PFSK-1 (cell line): ENCODE data around the gene ANKRD40.

Experiments used
- FOXP2 ChIP-seq: optimal IDR thresholded peaks from 2 replicates; pipeline ENCODE3; 2011; ENCODE audit warnings: borderline replicate concordance, control low read depth, inconsistent platforms; ENCODE audit not compliant: insufficient read depth; ENCODE audit errors: extremely low read length, extremely low read depth
- POLR2AphosphoS5 ChIP-seq: IDR thresholded peaks from 2 replicates; pipeline ENCODE4 v1.6.1; 2012; ENCODE audit warnings: low read depth, mild to moderate bottlenecking, control low read depth, low read length, moderate library complexity
- REST ChIP-seq, 2 experiments: IDR thresholded peaks; 2 replicates each; pipeline versions ENCODE4 v1.6.1 to v1.8.0; 2011 to 2012; ENCODE audit warnings: low read depth in 2 of 2, low read length in 2 of 2, control low read depth in 1 of 2, inconsistent platforms in 1 of 2, mild to moderate bottlenecking in 1 of 2, moderate library complexity in 1 of 2; ENCODE audit not compliant: insufficient read depth in 1 of 2
- SIN3A ChIP-seq: IDR thresholded peaks from 2 replicates; pipeline ENCODE4 v1.6.1; 2012; ENCODE audit warnings: mild to moderate bottlenecking, low read length, moderate library complexity, borderline replicate concordance; ENCODE audit not compliant: insufficient read depth
- TAF1 ChIP-seq: IDR thresholded peaks from 2 replicates; pipeline ENCODE4 v1.6.1; 2012; ENCODE audit warnings: low read length, control low read depth, borderline replicate concordance; ENCODE audit not compliant: insufficient read depth

The ANKRD40 gene

GRCh38 chr17:50665838-50666237 is 41.9 kb downstream of the ANKRD40 start:
- TF ChIP-seq SIN3A, result no peak
- no peak for TF ChIP-seq REST (IDR thresholded peaks at IDR 0.05; ENCODE audit: insufficient read depth in 1 of 2, low read depth in 2 of 2, low read length in 2 of 2)
- TF ChIP-seq FOXP2, result no peak
- TF ChIP-seq TAF1, result no peak
- TF ChIP-seq POLR2AphosphoS5, result no peak

DNA sequence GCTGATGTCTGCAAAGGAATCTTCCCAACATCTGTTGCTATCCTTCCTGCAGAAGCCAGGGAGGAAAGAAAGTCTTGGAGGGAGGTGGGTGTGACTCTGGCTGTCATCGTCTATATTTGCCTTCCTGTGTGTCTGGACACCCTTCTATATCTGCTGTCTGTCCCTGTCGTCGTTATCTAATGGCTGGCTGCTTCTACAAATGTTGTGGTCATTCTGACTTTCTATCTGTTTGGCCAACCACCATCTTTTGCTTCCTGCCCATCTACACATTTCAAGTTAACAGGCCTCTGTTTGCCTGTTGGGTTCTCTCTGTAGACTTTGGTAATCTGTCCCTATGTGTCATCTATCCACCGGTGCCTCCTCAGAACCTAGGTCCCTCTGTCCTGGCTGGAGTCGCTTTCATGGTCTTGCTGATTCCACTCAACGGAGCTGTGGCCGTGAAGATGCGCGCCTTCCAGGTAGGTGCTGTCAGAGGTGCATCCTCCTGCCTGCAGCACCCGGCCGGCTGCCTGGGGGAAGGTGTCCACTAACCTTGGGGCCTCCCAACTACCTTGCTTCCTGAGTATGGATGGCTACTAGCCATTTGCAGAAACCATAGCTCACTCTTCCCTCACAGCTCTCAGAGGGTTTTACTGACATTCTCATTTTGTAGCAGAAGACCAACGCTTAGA is 42.8 kb downstream of the ANKRD40 start:
- TF ChIP-seq FOXP2, result no peak
- TF ChIP-seq REST (IDR thresholded peaks at IDR 0.05; ENCODE audit: insufficient read depth in 1 of 2, low read depth in 2 of 2, low read length in 2 of 2), result no peak
- TF ChIP-seq POLR2AphosphoS5, result no peak
- no peak for TF ChIP-seq SIN3A
- TF ChIP-seq TAF1, result no peak

- no peak for TF ChIP-seq SIN3A
- TF ChIP-seq TAF1, result no peak
- no peak for TF ChIP-seq FOXP2
- no peak for TF ChIP-seq REST (IDR thresholded peaks at IDR 0.05; ENCODE audit: insufficient read depth in 1 of 2, low read depth in 2 of 2, low read length in 2 of 2)
- no peak for TF ChIP-seq POLR2AphosphoS5
Observed at GRCh38 chr17:50663812-50664374, 43.8 kb downstream of the ANKRD40 start.

DNA sequence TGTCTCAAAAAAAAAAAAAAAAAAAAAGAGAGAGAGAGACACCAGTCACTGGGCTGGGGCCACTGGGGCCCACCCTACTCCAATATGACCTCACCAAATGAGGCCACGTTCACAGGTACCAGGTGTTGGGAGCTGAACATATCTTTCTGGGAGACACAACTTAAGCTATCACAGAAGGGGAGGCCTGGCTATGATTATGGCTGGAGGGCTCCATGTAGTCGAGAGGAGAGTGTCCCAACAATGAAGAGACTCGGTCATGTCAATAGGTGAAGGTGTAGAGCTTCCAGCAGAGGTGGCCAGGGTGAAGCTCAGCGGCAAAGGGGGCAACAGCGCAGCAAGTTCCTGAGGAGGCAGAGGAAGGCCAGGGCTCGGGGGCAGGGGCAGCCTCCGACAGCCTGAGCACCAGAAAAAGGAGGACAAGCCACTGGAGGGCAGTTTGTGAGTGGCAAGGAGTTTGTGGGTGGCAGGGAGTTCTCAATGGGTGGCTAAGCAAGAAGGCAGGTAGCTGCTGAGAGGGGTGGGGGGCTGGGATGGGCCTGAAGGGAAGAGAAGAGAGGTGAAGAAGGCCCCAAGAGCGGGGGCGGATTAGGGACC is 45.0 kb downstream of the ANKRD40 start:
- TF ChIP-seq REST (IDR thresholded peaks at IDR 0.05; ENCODE audit: insufficient read depth in 1 of 2, low read depth in 2 of 2, low read length in 2 of 2), result no peak
- TF ChIP-seq POLR2AphosphoS5, result no peak
- TF ChIP-seq SIN3A, result no peak
- TF ChIP-seq FOXP2, result no peak
- TF ChIP-seq TAF1, result no peak
